ENCODE measurements around the gene HUNK. TPM values are rescaled to one million over a fixed set of nuclear protein-coding genes. Genes with fewer than 3 reads are reported as not detected.

HUNK gene
- total and polyA plus RNA-seq, 2 of the 8 experiments (the other 6 are each of a cell fraction or from before 2014, with no cell fraction given) = 1.9 to 10.2 TPM

DNA sequence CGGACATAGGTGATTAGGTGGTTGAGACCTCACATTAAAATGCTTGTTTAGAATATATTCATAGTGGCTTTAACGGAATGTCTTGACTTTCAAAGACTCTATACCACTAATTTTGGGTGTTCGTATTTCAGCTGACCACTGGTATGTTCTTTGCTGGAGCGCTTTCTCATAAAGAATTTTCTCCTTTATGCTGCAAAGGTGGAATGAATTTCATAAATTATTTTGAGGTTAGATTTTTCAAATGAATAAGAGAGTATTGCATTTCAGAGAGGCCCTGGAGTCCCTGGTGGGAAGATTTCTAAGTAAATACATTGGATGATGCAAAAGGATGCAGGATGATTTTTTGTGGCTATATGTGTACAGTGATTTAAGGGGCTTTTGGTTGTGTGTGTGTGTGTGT is 55.8 kb downstream of the HUNK start:
- peaks cover 0 to 11% (median 4%) of the 10 kb centered on the region in 4 experiments; a peak in 5 of 7 replicates for H3K4me1 ChIP-seq (replicated peaks in 1 of 4; ENCODE audit: control insufficient read depth in 3 of 4, insufficient read depth in 4 of 4, low read length in 3 of 4)
- no peak overlapping the region for H2BK120ac ChIP-seq (replicated peaks; ENCODE audit: low read depth, low read length)
- H4K20me1 ChIP-seq (replicated peaks in 1 of 2; ENCODE audit: control insufficient read depth in 1 of 2, insufficient read depth in 2 of 2, low read length in 2 of 2) = peaks cover 0 to 2% of the 10 kb centered on the region in 2 experiments
- no peak overlapping the region for H4K5ac ChIP-seq (ENCODE audit: insufficient read length, low read depth, low read length)
- TF ChIP-seq CEBPB (IDR thresholded peaks at IDR 0.05; ENCODE audit: low read depth, low read length) (no peak), SIX5 (IDR thresholded peaks at IDR 0.05; ENCODE audit: low read depth, low read length) (no peak), JUND (IDR thresholded peaks at IDR 0.05; ENCODE audit: low read length) (no peak)
- no peak overlapping the region for H3K56ac ChIP-seq (replicated peaks; ENCODE audit: insufficient read length, low read depth, low read length)
- H3K4me3 ChIP-seq (ENCODE audit: extremely low read depth in 1 of 4, insufficient read depth in 2 of 4, low read depth in 3 of 4, low read length in 4 of 4) = no peak overlapping the region
- no peak overlapping the region for H3K9ac ChIP-seq (replicated peaks in 1 of 4; ENCODE audit: extremely low read depth in 1 of 4, low read depth in 3 of 4, low read length in 3 of 4)
- H3K23me2 ChIP-seq (ENCODE audit: low read depth, low read length) = no peaks in the 10 kb centered on the region
- no peak overlapping the region for H3K27ac ChIP-seq (ENCODE audit: low read depth, low read length)
- H2BK12ac ChIP-seq (ENCODE audit: low read depth, low read length) = no peak overlapping the region
- H2BK20ac ChIP-seq (ENCODE audit: low read length) = no peak overlapping the region
- no peak overlapping the region for H2AFZ ChIP-seq (ENCODE audit: low read length)
- peaks cover 0 to 7% (median 0%) of the 10 kb centered on the region in 4 experiments; a peak in 2 of 8 replicates for H3K36me3 ChIP-seq (ENCODE audit: control insufficient read depth in 2 of 4, insufficient read depth in 4 of 4, low read length in 3 of 4)
- H2BK15ac ChIP-seq (ENCODE audit: low read length) = no peak overlapping the region
- peaks cover 4 to 5% of the 10 kb centered on the region in 2 experiments; a peak in 3 of 4 replicates for H3K9me3 ChIP-seq (ENCODE audit: insufficient read depth in 2 of 2, low read depth in 1 of 2, low read length in 1 of 2)
- ChIA-PET POLR2A (ENCODE audit: partially characterized antibody) (interaction anchor here (1.2 kb wide), 1 partner anchor 35 kb away, joined by 3 read pairs; no protein-coding TSS in a partner anchor), CTCF (ENCODE audit: partially characterized antibody) (interaction anchor here (1.0 to 1.9 kb wide), 2 partner anchors 35 to 64 kb away, joined by 3 to 4 read pairs; no protein-coding TSS in a partner anchor)
- FAIRE-seq = no peak
- H3K27me3 ChIP-seq (replicated peaks in 1 of 4; ENCODE audit: control insufficient read depth in 3 of 4, extremely low read depth in 1 of 4, insufficient read depth in 3 of 4, low read length in 3 of 4) = no peaks in the 10 kb centered on the region
- H2AK5ac ChIP-seq (ENCODE audit: low read depth, low read length) = no peak overlapping the region
- no peak overlapping the region for H3K4me2 ChIP-seq (ENCODE audit: insufficient read depth in 1 of 2, low read depth in 2 of 2, low read length in 2 of 2)
- no peak overlapping the region for H3K23ac ChIP-seq (ENCODE audit: insufficient read length)
- H4K8ac ChIP-seq (ENCODE audit: extremely low read depth, insufficient read depth, low read length) = no peak overlapping the region
- no peaks in the 10 kb centered on the region for H3K79me2 ChIP-seq (ENCODE audit: control insufficient read depth in 1 of 2, insufficient read depth in 2 of 2, low read length in 2 of 2)
- WGBS, 2 experiments (ENCODE audit: extremely low coverage in 1 of 2, insufficient coverage in 1 of 2, insufficient read length in 1 of 2, insufficient replicate concordance in 2 of 2, low coverage in 1 of 2, low lambda C conversion rate in 2 of 2, missing lambda C conversion rate in 1 of 2) = 87% methylated on average over 4 of the region's 4 CpGs; no CpG with 5 or more reads in 1 of the 2 experiments
- H2BK5ac ChIP-seq (ENCODE audit: low read depth, low read length) = no peak overlapping the region
- no peak overlapping the region for H3K14ac ChIP-seq (ENCODE audit: insufficient read length)
- H4K91ac ChIP-seq (replicated peaks; ENCODE audit: insufficient read length, low read length) = no peak overlapping the region
- no peak for DNase-seq (ENCODE audit: low read depth in 1 of 2, low spot score in 2 of 2)
- H3K79me1 ChIP-seq (ENCODE audit: low read depth, low read length) = peaks cover 5% of the 10 kb centered on the region; the same call in 1 of the 2 replicates
- H3K4ac ChIP-seq (replicated peaks; ENCODE audit: insufficient read length, low read depth, low read length) = no peak overlapping the region
- H3K18ac ChIP-seq (ENCODE audit: extremely low read depth, low read length) = no peak overlapping the region
